Esophagus mucosa (tissue), 1 donor: ENCODE data around the gene SNRNP25. TPM values are rescaled to one million over a fixed set of nuclear protein-coding genes. Genes with fewer than 3 reads are reported as not detected.
"Not testable (repeated sequence)": the region's sequence is repeated elsewhere in the genome, so short reads cannot be mapped to it uniquely, and the experiment has no call there.

Source experiments
- ATAC-seq: fragments of 200-7000 bp; cut with Tn5 transposase; one replicate; pipeline ENCODE4 v1.9.1; 2020
- total RNA-seq: library from RNA; stranded (reverse); gene quantifications from one replicate; pipeline ENCODE4 v1.2.4, GENCODE V29; 2023
- donor health status: DM: yes; HTN: yes; CAD: no.

SNRNP25 gene
- total RNA-seq, 1 donor from 2014 or later: 18.8 TPM

DNA sequence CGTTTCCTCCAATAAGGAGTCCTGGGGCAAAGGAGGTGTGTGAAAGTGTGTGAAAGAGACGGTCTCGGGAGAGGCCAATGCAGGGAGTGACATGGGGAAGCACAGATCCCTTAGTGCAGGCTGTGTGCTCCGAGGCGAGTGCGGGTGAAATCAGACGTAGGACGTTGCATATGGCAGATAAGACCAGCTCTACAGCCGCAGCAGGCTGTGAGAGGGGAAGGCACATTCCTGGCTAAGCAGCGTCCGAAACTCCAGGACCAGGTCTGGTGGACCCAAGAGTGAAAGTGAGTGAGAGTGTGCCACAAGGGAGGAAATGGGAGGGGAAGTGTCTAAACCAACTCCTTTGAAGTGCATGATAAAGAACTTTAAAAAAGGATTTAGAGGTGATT, 11.6 kb upstream of the SNRNP25 start:
- ATAC-seq: no peak

DNA sequence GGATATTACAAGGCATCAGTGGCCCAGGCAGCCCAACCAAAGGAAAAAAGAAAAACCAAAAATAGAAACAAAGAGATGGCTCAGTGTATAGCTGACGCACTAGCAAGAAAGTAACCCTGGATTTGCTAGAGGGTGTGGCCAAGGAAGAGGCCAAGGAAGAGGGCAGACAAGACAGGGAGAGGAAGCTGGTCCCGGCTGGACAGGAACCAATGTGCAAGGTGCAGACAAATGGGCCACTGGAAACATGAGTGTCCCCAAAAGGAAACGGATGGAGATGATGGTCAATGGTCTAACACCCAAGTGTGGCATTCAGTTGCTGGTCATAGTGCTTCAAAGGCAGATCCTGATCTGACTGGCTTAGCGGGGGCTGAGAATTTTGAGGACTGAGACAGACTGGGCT, 10.9 kb upstream of the SNRNP25 start:
- peak; percentile 25 for ATAC-seq

DNA sequence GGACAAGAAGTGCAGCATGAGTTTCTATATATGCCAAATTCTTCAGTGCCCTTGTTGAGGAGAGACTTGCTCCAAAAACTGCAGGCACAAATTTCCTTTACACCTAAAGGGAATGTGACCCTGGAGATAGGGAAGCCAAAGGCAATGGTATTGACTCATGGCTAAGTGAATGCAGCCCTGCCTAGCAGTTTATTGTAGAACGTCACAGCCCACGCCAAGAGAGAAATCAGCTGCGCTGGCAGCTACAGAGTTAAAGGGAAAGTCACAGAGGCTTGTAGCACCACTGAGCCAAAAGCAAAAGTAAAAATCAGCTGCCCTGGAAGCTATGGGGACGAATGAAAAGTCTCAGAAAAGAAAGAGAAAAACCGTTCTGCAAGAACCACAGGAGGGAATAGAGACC, 10.3 kb upstream of the SNRNP25 start:
- peak; percentile 51 for ATAC-seq

DNA sequence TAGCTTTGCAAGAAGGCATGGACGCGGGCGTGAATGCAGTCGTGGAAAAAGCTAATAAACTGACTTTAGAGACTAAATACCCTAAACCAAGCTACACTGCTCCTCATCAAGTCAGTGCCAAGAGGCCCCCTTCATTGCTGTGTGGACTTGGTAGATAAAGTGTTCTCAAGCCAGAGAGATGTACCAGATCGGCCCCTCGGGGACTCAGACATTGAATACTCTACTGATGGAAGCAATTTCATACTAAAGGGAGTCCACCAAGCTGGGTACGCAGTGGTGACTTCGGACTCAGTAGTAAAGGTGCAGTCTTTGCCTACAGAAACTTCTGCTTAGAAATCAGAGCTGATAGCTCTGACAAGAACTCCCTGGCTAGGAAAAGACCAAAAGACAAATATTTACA, 9.0 kb upstream of the SNRNP25 start:
- no peak for ATAC-seq

DNA sequence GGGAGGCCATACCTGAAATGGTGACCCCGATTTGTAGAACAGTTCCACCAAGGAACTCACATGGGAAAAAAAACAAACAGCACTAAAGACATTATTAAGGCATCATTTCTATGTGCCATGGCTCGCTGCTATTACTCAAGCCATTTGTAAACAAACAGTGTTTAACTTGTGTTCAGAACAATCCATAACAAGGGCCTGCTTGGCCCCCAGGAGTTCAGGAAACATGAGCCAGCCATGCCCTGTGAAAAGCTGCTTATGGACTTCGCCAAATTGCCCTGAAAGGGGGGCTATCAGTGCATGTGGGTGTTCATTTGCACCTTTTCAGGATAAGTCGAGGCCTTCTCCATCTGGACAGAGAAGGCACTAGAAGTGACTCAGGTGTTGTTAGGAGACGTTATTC, 8.2 kb upstream of the SNRNP25 start:
- no peak for ATAC-seq

DNA sequence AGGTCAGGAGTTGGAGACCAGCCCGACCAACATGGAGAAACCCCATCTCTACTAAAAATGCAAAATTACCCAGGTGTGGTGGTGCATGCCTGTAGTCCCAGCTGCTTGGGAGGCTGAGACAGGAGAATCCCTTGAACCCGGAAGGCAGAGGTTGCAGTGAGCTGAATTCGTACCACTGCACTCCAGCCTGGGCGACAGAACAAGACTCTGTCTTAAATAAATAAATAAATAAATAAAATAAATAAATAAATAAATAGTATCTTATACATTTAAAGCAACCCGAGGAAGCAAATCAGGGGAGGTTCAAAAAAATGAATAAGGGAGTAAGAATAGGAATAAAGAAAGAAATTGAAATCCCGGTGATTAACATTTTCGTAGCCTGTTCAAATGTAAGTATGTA, 7.1 kb upstream of the SNRNP25 start:
- not testable (repeated sequence) for ATAC-seq

DNA sequence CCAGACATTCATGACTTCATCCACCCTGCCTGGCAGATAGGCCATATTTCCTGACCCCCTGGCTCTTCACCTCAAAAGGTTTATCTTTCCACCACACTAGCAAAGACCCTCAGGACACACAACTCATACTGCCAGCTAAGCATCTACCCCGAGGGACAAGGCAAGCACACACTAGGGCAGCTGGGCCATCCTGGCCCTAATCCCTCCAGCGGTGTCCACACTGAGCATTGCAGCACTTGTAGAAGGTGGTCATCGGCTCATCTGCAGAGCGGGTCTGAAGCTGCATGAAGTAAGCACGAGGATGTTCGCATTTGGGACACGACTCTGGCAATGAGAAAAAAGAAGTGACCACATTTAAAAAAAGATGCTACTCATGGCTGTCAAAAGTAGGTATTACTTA, 6.4 kb upstream of the SNRNP25 start:
- ATAC-seq: no peak

DNA sequence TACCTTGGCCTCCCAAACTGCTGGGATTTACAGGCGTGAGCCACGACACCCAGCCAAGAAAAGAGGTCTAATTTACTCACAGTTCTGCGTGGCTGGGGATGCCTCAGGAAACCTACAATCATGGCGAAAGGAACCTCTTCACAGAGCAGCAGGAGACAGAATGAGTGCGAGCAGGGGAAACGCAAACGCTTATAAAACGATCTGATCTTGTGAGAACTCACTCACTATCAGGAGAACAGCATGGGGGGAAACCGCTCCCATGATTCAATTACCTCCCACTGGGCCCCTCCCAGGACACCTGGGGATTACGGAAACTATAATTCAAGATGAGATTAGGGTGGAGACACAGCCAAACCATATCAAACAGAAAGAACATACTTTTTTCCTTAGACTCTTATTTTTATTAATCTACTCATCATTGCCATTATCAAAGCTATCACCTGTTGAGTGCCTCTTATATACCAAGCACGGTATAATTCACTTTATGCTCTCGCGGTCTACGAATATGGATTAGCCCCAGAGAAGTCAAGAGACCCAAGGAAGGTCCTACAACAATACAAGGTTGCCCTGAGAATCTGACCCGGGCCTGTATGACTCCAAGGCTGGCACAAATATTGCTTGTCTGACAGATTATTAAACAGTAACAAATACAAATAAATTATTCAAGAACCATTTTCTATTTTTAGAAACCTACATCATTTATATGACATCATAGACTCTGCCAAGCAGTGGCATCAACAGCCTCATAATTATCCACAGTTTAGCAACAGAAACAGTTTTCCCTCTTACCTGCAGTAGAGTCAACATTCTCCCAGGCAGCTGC, 2.6 kb upstream of the SNRNP25 start:
- ATAC-seq: no peak

DNA sequence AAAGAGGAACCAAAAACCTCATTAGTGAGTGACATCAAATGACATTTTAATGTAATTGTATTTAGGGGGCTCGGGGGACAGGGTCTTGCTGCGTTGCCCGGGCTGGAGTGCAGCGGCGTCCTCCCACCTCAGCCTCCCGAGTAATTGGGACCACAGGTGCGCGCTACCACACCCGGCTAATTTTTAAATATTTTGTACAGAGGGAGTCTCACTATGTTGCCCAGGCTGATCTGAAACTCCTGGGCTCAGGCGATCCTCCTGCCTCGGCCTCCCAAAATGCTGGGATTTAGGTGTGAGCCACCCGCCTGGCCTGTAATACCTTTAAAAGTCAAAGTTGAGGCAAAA, 581 bp downstream of the SNRNP25 start:
- no peak for ATAC-seq

DNA sequence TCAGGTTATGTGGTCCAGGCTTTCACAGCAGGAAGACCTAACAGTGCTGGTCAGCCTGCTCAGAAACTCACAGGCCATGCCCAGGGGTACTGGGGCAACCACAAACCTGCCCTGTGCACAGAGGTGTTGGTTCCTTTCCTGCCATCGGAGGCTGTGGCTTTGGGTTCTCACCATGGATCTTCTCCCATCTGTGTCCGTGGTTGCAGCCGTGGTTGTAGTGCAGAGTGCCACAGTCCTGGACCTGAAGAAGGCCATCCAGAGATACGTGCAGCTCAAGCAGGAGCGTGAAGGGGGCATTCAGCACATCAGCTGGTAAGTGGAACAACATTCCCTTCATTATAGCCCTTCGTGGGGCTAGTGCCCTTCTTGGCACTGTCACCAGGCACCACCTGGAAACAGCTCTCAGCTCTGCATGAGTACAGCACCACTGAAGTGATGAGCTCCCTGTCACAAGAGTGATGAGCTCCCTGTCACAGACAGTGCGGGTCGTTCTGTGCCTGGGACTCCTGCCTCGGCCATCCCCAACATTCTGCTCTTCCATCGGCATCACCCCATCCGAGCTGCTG, 2.0 kb downstream of the SNRNP25 start:
- ATAC-seq: no peak

DNA sequence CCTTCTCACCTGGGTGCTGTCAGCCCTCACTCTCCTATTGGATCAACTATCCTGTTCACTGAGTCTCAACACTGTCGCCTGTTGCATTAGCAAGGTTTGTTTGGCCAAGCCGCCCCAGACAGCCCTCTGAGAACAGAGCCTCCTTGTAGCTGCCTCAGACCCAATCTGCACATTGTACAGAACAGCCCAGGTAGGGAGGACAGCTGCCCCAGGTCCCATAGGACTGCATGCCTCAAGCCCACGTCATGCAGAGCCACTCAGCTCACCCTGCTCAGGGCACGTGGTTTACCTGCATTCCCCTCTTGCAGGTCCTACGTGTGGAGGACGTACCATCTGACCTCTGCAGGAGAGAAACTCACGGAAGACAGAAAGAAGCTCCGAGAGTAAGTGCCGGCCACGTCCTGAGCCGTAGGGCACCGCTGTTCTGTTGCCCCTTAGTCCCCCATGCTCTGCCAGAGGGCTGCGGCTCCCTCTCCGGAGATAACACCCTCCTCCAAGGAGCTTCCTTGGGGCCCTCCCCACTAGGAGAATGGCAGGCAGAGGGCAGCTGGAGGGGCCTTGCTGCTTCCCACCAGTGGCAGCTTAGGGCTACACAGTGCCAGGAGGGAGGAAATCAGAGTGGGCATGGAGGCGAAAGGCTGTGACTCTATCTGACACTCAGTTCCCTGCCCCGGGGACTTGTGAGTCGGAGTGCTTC, 2.8 kb downstream of the SNRNP25 start:
- no peak for ATAC-seq

DNA sequence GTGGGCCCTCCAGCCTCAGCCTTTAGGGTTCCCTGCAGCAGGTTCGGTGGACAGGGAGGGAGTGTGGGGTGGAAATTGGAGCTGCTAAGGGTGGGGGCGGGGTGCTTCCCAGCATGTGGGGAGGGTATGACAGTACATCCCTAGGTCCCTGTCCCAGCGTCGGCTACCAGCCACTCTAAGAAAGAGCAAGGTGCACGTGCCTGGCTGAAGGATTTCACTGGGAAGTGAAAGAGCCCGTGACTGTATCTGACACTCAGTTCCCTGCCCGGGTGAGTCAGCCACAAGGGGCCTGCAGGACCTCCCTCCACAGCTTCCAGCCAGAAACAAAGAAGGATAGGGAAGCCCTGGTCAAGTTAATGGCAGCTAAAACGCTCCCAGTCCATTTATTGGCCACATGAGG, 4.1 kb downstream of the SNRNP25 start:
- ATAC-seq: no peak

DNA sequence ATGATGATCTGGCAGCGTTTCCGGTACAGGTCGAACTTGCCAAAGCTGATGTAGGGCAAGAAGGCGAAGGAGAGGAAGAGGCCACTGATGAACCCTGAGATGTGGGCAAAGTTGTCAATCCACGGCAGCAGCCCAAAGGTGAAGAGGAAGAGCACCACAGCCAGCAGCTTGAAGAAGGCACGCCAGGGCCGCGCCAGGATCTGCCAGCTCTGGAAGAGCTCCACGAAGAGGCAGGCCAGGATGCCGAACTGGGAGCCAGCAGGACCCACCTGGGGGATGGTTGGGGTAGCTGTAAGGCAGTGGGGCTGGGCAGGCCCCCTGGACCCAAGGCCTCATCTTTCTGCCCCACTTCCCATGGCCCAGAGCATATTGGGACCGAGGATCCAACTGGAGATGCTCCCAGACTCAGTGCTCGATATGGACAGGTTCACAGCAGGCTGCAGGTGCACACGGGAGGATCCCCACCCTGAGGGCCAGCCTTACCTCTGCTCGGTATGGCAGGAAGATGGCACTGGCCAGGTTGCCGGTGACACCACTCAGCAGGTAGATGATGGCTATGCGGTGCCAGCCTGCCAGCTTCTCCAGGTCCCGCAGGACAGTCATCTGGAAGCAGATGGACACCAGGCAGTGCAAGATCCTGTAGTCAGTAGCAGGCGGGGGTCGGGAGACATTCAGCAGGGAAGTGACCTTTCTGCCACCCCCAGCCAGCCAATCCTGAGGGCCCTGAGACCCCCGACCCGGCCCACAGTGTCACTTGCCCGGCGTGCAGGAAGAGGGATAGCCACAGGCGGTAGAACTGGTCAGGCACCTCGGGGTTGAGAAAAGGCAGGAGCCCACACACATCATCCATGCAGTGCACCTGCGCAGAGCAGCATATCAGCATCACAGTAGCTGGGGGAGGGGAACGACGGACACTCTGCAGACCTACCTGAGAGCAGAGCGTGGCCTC, 5.1 kb downstream of the SNRNP25 start:
- no peak for ATAC-seq

DNA sequence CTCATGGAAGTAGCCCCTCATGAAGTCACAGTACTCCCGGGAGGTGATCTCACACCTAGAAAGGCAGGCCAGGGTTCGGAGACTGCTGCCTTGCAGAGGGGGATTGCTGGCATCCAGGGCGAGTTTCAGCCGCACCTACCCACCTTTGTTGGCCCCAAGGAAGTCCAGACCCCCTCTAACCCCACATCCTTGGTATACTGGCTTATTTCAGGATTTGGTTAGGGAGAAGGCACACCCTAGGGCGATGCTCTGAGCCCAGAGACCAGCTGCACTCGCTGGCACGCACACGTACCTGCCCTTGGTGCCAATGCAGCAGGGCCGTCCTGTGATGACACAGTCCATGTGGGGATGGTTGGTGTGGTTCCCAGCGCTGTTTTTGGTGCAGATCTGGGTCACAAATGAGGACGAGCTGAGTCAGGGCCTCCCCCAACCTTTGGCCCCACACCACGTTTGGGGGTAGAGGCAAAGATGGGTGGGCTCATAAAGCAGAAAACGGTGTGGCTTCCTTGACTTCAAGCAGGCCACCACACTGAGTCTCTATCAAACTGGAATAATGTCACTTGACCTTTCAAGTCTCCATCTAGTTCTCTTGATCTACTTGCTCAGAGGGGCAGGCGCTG, 5.9 kb downstream of the SNRNP25 start:
- ATAC-seq: no peak

DNA sequence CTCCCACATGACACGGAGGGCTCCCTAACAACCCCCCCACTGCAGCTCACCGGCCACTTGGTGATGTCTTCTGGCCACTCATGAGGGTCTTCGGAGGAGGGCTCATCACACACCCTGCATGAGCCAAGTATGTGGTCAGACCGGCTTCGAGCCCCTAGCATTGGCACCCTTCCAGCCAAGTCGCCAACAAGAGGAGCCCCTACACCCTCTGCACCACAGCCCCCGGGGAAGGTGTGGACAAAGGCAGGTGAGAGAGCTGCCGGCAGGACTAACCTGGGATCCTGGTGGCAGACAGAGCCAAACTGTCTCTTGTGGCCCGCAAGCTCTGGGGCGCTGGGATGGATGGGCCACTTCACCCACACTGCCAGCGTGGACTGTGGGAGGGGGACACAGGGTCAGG, 6.5 kb downstream of the SNRNP25 start:
- no peak for ATAC-seq

DNA sequence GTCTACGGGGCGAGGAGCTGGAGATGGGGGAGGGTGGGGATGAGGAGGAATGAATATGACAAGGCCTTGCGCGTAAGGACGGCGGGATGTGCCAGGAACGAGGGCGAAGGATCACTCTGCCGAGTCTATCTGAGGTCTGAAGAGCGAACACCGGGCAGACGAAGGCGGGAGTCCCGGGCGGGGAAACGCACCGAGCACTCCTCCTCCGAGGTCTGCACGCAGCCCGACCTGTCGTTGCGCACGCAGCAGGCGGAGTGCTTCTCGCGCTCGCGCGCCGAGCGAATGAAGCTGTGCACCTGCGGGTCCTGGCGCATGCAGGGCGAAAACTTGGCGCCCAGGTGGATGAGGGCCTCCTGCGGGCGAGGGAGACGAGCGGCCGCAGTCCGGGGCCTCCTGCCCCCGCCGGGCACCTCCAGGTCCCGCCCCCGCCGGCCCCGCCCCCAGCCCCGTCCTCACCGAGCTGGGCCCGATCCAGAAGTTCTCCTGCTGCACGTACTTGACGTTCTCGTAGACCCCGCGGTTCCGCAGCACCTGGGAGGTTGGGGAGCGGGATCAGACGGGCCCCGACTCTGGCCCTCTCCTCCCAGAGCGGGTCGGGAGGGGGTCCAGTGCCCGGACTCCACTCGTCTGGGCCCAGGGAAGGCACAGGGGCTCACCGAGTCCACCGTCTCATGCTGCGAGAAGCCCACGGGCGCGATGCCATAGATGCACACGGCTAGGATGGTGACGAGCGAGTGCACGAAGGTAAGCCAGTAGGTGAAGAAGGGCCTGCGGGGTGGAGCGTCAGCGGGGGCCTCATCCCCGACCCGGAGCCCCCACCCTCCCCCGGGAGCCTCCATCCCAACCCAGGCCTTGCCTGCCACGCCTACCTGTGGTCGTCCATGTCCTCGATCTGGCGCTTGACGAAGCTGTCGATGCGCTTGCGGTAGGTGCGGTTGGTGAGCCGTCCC, 7.6 kb downstream of the SNRNP25 start:
- no peak for ATAC-seq

DNA sequence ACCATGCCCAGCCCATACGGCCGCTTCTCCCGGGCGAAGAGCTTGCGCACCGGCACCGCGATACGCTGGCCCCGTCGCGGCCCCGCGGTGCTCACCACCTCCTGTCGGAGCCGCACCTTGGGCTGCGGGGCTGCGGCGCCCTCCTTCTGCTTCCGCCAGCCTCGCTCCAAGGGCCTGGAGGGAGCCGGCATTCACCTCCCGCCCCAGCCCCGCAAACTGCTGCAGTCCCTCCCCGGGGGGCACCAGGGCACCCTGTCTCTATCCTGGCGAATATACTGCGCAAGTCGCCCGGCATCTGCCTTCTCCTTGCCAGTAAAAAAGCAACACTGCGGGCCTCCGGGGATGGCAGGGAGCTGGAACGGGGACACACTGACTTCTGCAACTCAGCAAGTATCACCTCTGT, 8.3 kb downstream of the SNRNP25 start:
- ATAC-seq: no peak

DNA sequence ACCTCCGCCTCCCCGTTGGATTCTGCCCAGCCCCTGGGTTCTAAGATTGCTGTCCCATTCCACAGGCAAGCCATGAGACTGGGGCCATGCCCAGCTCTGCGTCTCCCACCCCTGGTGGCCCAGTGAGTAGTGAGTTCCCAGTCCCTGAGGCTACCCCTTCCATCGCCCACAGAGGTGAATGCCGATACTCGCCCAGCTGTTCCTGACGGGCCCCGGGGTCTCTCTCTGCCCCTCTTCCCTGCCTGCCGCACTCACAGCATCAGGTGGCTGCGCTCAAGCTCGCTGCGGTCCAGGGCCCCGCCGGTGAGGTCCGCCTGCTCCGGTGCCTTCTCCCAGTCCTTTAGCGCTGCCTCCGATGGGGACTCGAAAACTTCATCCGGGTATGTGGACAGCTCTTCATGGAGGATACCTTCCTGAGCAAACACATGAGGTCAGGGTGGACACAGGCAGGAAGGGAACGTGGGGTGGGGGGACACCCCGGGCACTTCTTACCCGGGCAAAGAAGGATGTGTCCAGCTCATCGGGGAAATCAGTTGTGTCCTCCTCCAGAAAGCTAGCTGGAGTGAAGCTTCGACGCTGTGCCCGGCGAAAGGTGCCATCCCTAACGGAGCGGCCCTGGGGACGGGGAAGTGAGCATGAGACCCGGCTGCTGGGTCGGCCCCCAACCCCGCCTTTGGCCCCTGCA, 8.8 kb downstream of the SNRNP25 start:
- no peak for ATAC-seq

DNA sequence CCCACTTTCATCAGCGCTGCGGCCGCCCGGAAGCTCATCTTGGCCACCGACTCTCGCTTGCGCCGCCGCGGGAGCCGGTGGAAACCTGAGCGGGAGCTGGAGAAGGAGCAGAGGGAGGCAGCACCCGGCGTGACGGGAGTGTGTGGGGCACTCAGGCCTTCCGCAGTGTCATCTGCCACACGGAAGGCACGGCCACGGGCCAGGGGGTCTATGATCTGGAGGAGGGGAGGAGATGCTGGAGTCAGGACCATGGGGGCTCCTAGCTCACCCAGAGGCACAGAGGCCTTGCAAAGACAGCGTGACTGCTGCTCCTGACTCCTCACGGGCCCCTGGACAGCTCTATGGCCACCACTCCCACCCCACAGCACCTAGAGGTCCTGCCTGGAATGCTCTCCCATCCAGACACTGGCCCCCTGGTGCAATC, 9.4 kb downstream of the SNRNP25 start:
- ATAC-seq: no peak

DNA sequence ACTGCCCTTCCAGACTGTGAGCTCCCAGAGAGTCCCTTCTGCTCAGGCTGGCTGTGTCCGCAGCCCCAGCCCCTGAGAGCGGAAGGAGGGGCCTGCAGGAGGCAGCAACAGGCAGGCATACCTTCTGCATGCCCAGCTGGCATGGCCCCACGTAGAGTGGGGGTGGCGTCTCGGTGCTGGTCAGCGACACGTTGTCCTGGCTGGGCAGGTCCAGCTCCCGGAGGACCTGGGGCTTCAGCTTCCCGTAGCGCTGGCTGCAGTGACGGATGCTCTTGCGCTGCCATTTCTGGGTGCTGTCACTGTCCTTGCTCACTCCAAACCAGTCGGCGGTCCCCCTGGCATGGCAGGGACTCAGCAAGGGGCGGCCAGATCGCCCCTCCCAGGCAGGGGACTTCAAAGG, 9.8 kb downstream of the SNRNP25 start:
- ATAC-seq: no peak
